Stimulated activated CD4-positive, alpha-beta T cell treated with anti-CD3 and anti-CD28 coated beads, Interleukin-1b, Interleukin-23, amount 100 ng/mL, for 24 hours (primary cell): ENCODE measurements around the gene THAP11.

Source experiments
- DNase-seq, 4 experiments: peaks; one replicate each; pipeline ENCODE4 v3.0.0-alpha.2; 2020; ENCODE audit warnings: low read depth in 4 of 4, low spot score in 1 of 4

The THAP11 gene

GRCh38 chr16:67882374-67883145 is 40.4 kb downstream of the THAP11 start:
- no peak for DNase-seq

DNA sequence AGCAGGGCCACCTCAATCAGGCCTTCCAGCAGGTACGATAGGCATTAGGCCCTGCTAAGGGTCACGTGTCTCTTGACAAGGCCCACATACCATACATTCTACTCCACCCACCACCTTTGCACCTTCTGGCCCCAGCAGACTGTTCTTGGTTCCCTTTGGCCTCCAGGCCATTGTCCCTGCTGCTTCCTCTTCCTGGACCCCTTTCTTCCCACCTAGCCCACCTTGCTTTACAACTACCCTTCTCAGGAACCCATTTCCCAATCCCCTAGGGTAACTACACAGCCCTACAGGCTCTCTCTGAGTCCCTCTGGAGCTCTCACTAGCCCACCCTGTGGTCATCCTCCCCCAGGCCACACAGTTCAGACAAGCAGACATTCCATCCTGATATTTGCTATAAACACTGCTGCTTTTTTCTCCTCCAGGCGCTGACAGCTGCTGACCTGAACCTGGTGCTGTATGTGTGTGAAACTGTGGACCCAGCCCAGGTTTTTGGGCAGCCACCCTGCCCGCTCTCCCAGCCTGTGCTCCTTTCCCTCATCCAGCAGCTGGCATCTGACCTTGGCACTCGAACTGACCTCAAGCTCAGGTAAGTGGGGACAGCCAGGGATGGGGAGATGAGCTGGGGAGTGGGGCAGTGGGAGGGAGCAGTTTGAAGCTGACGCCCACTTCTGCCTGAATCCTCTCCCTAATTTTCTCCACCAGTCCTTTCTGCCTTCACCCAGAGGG is 41.2 kb downstream of the THAP11 start:
- no peak for DNase-seq

DNA sequence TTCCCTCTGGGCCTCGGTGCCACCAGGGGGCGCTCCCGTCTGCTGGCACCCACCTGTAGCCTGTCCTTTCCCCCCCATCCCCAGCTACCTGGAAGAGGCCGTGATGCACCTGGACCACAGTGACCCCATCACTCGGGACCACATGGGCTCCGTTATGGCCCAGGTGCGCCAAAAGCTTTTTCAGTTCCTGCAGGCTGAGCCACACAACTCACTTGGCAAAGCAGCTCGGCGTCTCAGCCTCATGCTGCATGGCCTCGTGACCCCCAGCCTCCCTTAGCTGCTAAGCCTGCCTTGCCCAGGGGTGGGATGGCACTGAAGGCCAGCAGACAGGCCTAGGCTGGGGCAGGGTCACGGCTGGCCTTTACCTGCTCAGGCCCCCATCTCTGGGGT is 41.7 kb downstream of the THAP11 start:
- DNase-seq: peak; percentile 47 to 63 (median 57)

GRCh38 chr16:67884684-67885083 is 42.6 kb downstream of the THAP11 start, which contains the start of gene NRN1L:
TSS of gene NRN1L (plus strand) at chr16:67884885. CDS start at chr16:67884904, 19 bp downstream.
- no peak for DNase-seq

DNA sequence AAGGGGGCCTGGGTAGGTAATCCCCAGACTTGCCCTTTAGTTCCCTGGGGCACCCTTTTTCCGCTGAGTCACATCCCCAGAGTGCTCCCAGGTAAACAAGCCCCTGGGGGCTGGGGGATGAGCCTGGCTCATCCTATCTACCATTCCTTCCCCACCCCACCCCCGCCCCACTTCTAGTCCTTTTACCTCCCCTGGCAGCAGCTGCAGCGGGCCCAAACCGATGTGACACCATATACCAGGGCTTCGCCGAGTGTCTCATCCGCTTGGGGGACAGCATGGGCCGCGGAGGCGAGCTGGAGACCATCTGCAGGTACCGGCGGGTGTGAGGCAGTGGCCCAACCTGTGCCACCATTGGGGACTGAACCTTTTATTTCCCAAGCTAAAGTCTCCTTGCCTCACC is 43.4 kb downstream of the THAP11 start:
- DNase-seq: no peak

DNA sequence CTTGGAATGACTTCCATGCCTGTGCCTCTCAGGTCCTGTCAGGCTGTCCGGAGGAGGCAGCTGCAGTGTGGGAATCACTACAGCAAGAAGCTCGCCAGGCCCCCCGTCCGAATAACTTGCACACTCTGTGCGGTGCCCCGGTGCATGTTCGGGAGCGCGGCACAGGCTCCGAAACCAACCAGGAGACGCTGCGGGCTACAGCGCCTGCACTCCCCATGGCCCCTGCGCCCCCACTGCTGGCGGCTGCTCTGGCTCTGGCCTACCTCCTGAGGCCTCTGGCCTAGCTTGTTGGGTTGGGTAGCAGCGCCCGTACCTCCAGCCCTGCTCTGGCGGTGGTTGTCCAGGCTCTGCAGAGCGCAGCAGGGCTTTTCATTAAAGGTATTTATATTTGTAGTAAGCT is 43.9 kb downstream of the THAP11 start:
- no peak for DNase-seq

DNA sequence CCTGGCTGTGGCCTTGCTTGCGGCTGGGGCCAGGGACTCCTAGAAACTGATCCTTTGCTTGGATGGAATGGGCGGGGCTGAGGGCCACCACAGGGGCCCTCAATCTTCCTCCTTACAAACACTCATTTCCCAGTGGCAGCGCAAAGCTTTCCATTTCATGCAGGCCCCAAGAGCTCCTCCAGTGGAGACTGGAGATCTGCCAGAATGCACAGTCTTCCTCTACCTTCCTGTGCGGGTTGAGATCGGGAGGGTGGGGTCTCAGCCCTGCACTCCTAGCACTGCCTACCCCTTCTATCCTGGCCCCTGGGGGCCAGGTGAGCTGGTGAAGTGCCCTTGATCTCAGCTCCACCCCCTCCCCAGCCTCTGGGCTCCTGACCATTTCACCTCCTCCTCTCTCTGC is 44.3 kb downstream of the THAP11 start:
- DNase-seq: no peak

DNA sequence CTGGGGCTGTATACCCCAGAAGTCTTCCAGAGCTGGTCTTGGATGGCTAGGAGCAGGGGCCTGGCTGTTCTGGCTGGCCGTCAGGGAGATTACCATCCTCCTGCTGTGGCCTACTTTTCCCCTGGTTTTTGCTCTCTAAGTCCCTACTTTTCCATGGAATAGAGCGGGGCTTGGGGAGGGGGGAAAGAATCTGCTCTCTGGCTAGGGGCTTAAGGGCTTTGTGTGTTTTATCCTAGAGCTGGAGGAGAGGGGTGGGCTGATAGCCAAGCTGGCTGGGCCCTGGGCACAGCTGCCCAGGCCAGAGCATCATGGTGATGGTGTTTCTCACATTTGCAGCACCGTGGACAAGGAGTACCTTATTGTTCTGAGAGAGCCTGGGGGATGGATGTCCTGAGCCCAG is 46.2 kb downstream of the THAP11 start:
- DNase-seq: no peak

- DNase-seq: no peak
Measured at GRCh38 chr16:67892375-67892774, 50.3 kb downstream of the THAP11 start.

- DNase-seq: peak; percentile 83 to 93 (median 92)
Measured at GRCh38 chr16:67892899-67893742, 51.0 kb downstream of the THAP11 start, which contains the start of gene PSKH1. TSS of gene PSKH1 (plus strand) at chr16:67893254. CDS start at chr16:67908750, 15,496 bp downstream.
